Heart left ventricle (tissue), 16 donors: ENCODE results near the gene RFX2. TPM values are rescaled to one million over a fixed set of nuclear protein-coding genes. Genes with fewer than 3 reads are reported as not detected.

Source experiments
- ATAC-seq, 4 donors: fragments of 200-7000 bp; cut with Tn5 transposase; one replicate each; pipeline ENCODE4 v1.9.1; 2020 to 2022; ENCODE audit warnings: moderate library complexity in 4 of 4, mild to moderate bottlenecking in 3 of 4, moderate number of reproducible peaks in 1 of 4
- DNase-seq, 5 donors: peaks; one replicate each; pipeline ENCODE4 v3.0.0-alpha.2; 2020
- H3K27ac ChIP-seq, 12 donors: fragments of 200-600 bp; sonication (generic) in 4 of 12; one replicate each; pipeline versions ENCODE4 v1.5.0 to v1.8.0; 2016 to 2022; ENCODE audit warnings: mild to moderate bottlenecking in 2 of 12
- H3K27me3 ChIP-seq, 9 donors: fragments of 200-600 bp; sonication (generic) in 2 of 9; one replicate each; pipeline versions ENCODE4 v1.5.1 to v1.8.0; 2016 to 2022; ENCODE audit warnings: mild to moderate bottlenecking in 3 of 9
- H3K36me3 ChIP-seq, 9 donors: fragments of 200-600 bp; sonication (generic) in 2 of 9; one replicate each; pipeline versions ENCODE4 v1.5.0 to v1.8.0; 2018 to 2022; ENCODE audit warnings: mild to moderate bottlenecking in 2 of 9
- H3K4me1 ChIP-seq, 12 donors: fragments of 200-600 bp; sonication (generic) in 4 of 12; one replicate each; pipeline versions ENCODE4 v1.5.0 to v1.8.0; 2016 to 2022; ENCODE audit warnings: mild to moderate bottlenecking in 3 of 12
- H3K4me3 ChIP-seq, 12 donors: fragments of 200-600 bp; sonication (generic) in 4 of 12; one replicate each; pipeline versions ENCODE4 v1.5.0 to v1.8.0; 2017 to 2022; ENCODE audit warnings: mild to moderate bottlenecking in 9 of 12, moderate library complexity in 4 of 12
- H3K9me3 ChIP-seq, 12 donors: fragments of 200-600 bp; sonication (generic) in 4 of 12; one replicate each; pipeline versions ENCODE4 v1.5.0 to v1.8.0; 2016 to 2022; ENCODE audit warnings: mild to moderate bottlenecking in 1 of 12
- POLR2A ChIP-seq, 2 donors: fragments of 450-650 bp; IDR thresholded peaks; one replicate each; pipeline ENCODE4 v1.6.1; 2017; ENCODE audit warnings: antibody characterized with exemption in 2 of 2, mild to moderate bottlenecking in 2 of 2, moderate library complexity in 2 of 2
- WGBS, 4 donors: extraction: QIAGEN DNeasy Blood & Tissue Kit in 2 of 4; methylation state at CpG; one replicate each; pipeline versions ENCODE4 v1.1.5 to v1.1.7; 2013 to 2018; 5-methylcytosine and 5-hydroxymethylcytosine counted together
- intact Hi-C, 10 donors: fragments of 100-400 bp; cut with DNase I; formaldehyde crosslinking; loops; one replicate each; pipeline versions ENCODE4 v1.11.1 to v1.14.2; 2022
- polyA plus RNA-seq, 2 donors: library from polyadenylated mRNA; stranded (reverse); fragments of 200-250 nt; gene quantifications; one replicate each; pipeline ENCODE4 v1.2.3, GENCODE V29; 2013
- total RNA-seq, 9 donors: library from RNA; depleted of rRNA in 2 of 9; stranded (reverse); fragments of >200 nt in 2 of 9; fragmentation: NEBNext Ultra II Directional in 3 of 9; extraction: Animal tissue kit (Norgen Biotek cat#: 25700) in 3 of 9; gene quantifications; one replicate each; pipeline versions ENCODE4 v1.1.0 to v1.2.4, GENCODE V29; 2016 to 2023
- TF ChIP-seq, protein P1 (sequence below), 12 donors: fragments of 200-600 bp; sonication (generic) in 4 of 12; IDR thresholded peaks; one replicate each; pipeline versions ENCODE4 v1.5.0 to v1.8.0; 2018 to 2022; ENCODE audit warnings: antibody characterized with exemption in 12 of 12, mild to moderate bottlenecking in 5 of 12
- donor health status: ischemic (EF 13 %, LVEDD 7.1; RV severe dilation, severe dysfunction).
- donor health status: healthy with polysubstance abuse.
- donor health status: DM: no; HTN: yes; CAD: no.
- donor health status: DM: no; HTN: no; CAD: no.
- donor health status: ischemic (EF 25% LVEDD 6.9; RV normal size, moderate dysfunction).
- donor health status: ischemic (EF 25% LVEDD 5.7; RV mildly dilated, moderate dysfunction).
- donor health status: healthy.
- donor health status: DM: yes; HTN: yes; CAD: no.
- donor health status: ischemic (EF 35%, LVEDD 5.7; RV mildly dilated, moderate dysfunction).
- donor health status: nonischemic (EF 11% LVEDD 7.7; RV severe dilation, severe dysfunction).
- donor health status: DM: yes; HTN: yes; CAD: no.
- donor health status: PGD.
- donor health status: ischemic (EF 29% LVEDD 5.4; RV normal size, mild dysfunction).
- donor health status: nonischemic (EF 23%, LVEDD 6.1; RV moderate dilation, normal function).

The RFX2 gene
- total and polyA plus RNA-seq, 11 donors: 2.8 to 20.0 (median 5.9) TPM

DNA sequence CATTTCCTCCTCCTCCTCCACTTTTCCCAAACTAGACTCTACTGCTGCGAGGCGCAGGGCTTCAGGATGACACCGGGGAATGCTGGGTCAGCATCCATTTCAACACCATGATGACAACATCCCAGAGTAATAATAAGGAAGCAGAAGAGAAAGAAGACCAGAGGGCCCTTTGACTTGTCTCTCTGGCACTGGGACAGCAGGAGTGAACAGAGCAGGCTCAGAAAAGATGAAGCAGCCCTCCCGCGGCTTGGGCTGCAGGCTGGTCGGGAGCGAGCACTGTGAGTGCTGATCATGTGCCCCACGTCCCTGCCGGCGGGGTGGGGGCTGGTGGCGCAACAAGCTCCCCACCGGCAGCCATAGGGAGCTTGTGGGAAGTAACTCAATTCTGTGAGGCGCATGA is 162.9 kb downstream of the RFX2 start:
- ATAC-seq: peak in 3 of 4 donors; percentile 42 to 56 (median 46)
- H3K4me3 ChIP-seq: peak overlapping the region in 6 of 12 donors; percentile 2 to 38 (median 11)
- peaks cover 22 to 77% (median 65%) of the 10 kb centered on the region in 12 donors for H3K4me1 ChIP-seq
- WGBS, 4 donors: 38 to 66% (median 52%) methylated on average over 7 to 13 of the region's 13 CpGs
- H3K36me3 ChIP-seq: peaks cover 0 to 12% (median 0%) of the 10 kb centered on the region in 9 donors
- no peaks in the 10 kb centered on the region for H3K9me3 ChIP-seq
- peak overlapping the region in 11 of 12 donors; percentile 12 to 89 (median 48) for H3K27ac ChIP-seq
- H3K27me3 ChIP-seq: no peaks in the 10 kb centered on the region
- DNase-seq: peak; percentile 60 to 82 (median 67)
- TF ChIP-seq, protein P1, sequence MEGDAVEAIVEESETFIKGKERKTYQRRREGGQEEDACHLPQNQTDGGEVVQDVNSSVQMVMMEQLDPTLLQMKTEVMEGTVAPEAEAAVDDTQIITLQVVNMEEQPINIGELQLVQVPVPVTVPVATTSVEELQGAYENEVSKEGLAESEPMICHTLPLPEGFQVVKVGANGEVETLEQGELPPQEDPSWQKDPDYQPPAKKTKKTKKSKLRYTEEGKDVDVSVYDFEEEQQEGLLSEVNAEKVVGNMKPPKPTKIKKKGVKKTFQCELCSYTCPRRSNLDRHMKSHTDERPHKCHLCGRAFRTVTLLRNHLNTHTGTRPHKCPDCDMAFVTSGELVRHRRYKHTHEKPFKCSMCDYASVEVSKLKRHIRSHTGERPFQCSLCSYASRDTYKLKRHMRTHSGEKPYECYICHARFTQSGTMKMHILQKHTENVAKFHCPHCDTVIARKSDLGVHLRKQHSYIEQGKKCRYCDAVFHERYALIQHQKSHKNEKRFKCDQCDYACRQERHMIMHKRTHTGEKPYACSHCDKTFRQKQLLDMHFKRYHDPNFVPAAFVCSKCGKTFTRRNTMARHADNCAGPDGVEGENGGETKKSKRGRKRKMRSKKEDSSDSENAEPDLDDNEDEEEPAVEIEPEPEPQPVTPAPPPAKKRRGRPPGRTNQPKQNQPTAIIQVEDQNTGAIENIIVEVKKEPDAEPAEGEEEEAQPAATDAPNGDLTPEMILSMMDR (IDR thresholded peaks at IDR 0.05): no peak
- intact Hi-C loops: no loop called here

DNA sequence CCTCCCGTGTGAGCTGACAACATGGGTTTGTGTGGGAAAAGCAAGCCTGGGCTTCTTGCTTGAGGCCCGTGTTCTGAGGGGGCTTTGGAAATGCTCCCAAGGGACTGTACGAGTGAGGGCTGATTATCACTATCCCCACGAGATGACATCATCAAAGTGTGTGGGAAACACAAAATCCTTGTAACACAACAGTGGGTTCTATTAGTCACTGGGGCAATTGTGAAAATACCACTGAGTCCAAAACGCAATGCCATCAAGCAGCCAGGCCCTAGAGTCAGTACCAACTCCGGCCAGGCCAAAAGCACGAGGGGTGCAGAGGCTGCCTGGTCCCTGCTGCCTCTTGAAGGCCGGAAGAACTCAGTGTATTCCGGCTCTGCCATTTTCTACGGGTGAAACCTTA is 166.7 kb downstream of the RFX2 start:
- peaks cover 0 to 35% (median 25%) of the 10 kb centered on the region in 9 donors for H3K36me3 ChIP-seq
- DNase-seq (no peak), ATAC-seq (no peak)
- no peaks in the 10 kb centered on the region for H3K27me3 ChIP-seq
- H3K9me3 ChIP-seq: no peaks in the 10 kb centered on the region
- no peak for TF ChIP-seq POLR2A (IDR thresholded peaks at IDR 0.05)
- TF ChIP-seq, protein P1 (IDR thresholded peaks at IDR 0.05): no peak
- intact Hi-C loops: no loop called here
- 64 to 80% (median 70%) methylated on average over 9 to 10 of the region's 10 CpGs for WGBS, 4 donors
- H3K4me3 ChIP-seq: no peak overlapping the region
- peaks cover 0 to 58% (median 32%) of the 10 kb centered on the region in 12 donors for H3K4me1 ChIP-seq
- peak overlapping the region in 2 of 12 donors; percentile 5 to 68 for H3K27ac ChIP-seq

Other genes with a start within 250 kb of the RFX2 start
- not detected for gene FUT5, start 240.0 kb downstream of the RFX2 start, total RNA-seq
- not detected for gene FUT5, start 240.0 kb downstream of the RFX2 start, polyA plus RNA-seq
- gene NDUFA11, start 206.7 kb downstream of the RFX2 start, total RNA-seq: 100 to 1,000 TPM; 388 to 533 (median 476) TPM
- gene NDUFA11, start 206.7 kb downstream of the RFX2 start, polyA plus RNA-seq: 100 to 1,000 TPM; 791 to 945 TPM
- 1 to 10 TPM; 1.7 to 3.9 (median 2.3) TPM for gene VMAC, start 205.6 kb downstream of the RFX2 start, total RNA-seq
- 1 to 10 TPM; 1.3 to 3.8 TPM for gene VMAC, start 205.6 kb downstream of the RFX2 start, polyA plus RNA-seq
- 1 to 10 TPM; 1.2 to 6.2 (median 3.3) TPM for gene CAPS, start 196.2 kb downstream of the RFX2 start, total RNA-seq
- 1 to 10 TPM; 2.4 to 4.8 TPM for gene CAPS, start 196.2 kb downstream of the RFX2 start, polyA plus RNA-seq
- 10 to 100 TPM; 48.9 to 80.7 (median 58.0) TPM for gene RANBP3, start 132.4 kb downstream of the RFX2 start, total RNA-seq
- 10 to 100 TPM; 29.4 to 59.7 TPM for gene RANBP3, start 132.4 kb downstream of the RFX2 start, polyA plus RNA-seq
- not detected for gene ACSBG2, start 25.2 kb upstream of the RFX2 start, total RNA-seq
- gene ACSBG2, start 25.2 kb upstream of the RFX2 start, polyA plus RNA-seq: not detected
- 10 to 100 TPM; 21.0 to 45.9 (median 34.9) TPM for gene MLLT1, start 169.5 kb upstream of the RFX2 start, total RNA-seq
- 10 to 100 TPM; 17.8 to 38.2 TPM for gene MLLT1, start 169.5 kb upstream of the RFX2 start, polyA plus RNA-seq
- not detected for gene ACER1, start 223.1 kb upstream of the RFX2 start, total RNA-seq
- gene ACER1, start 223.1 kb upstream of the RFX2 start, polyA plus RNA-seq: not detected